HL-60 (cell line): ENCODE results near the gene METTL21A.
"Not testable (repeated sequence)": the region's sequence is repeated elsewhere in the genome, so short reads cannot be mapped to it uniquely, and the experiment has no call there.

Source experiments
- DNase-seq, 2 experiments: peaks; one replicate each; pipeline ENCODE4 v3.0.0-alpha.2; 2010 to 2020; ENCODE audit warnings: low read depth in 1 of 2, low spot score in 1 of 2
- H3K27ac ChIP-seq: fragments of 250-450 bp; sonication (Bioruptor Pico); replicated peaks from 2 replicates; pipeline ENCODE4 v1.5.1; 2020; ENCODE audit warnings: mild to moderate bottlenecking, moderate library complexity
- H3K27me3 ChIP-seq: fragments of 250-450 bp; sonication (Bioruptor Pico); 2 replicates; pipeline ENCODE4 v1.5.1; 2021; ENCODE audit warnings: mild to moderate bottlenecking, moderate library complexity; ENCODE audit not compliant: insufficient read depth, poor library complexity, severe bottlenecking
- H3K4me3 ChIP-seq: replicated peaks from 2 replicates; pipeline ENCODE4 v1.5.1; 2011; ENCODE audit warnings: mild to moderate bottlenecking, control low read depth, low read length; ENCODE audit not compliant: insufficient read depth
- GABPA ChIP-seq: IDR thresholded peaks from 2 replicates; pipeline ENCODE4 v1.6.1; 2012; ENCODE audit warnings: low read depth
- POLR2AphosphoS5 ChIP-seq: IDR thresholded peaks from 2 replicates; pipeline ENCODE4 v1.6.1; 2012; ENCODE audit warnings: low read depth
- SPI1 ChIP-seq: IDR thresholded peaks from 2 replicates; pipeline ENCODE4 v1.6.1; 2012; ENCODE audit warnings: low read depth, mild to moderate bottlenecking, borderline replicate concordance
- TF ChIP-seq, protein P1 (sequence below): IDR thresholded peaks from 2 replicates; pipeline ENCODE4 v1.6.1; 2012; ENCODE audit warnings: low read depth; ENCODE audit not compliant: insufficient replicate concordance
- TF ChIP-seq, protein P2 (sequence below): IDR thresholded peaks from one replicate; pipeline ENCODE4 v1.5.1; 2011; ENCODE audit warnings: low read length, control low read depth, inconsistent platforms; ENCODE audit not compliant: insufficient read depth

The METTL21A gene

DNA sequence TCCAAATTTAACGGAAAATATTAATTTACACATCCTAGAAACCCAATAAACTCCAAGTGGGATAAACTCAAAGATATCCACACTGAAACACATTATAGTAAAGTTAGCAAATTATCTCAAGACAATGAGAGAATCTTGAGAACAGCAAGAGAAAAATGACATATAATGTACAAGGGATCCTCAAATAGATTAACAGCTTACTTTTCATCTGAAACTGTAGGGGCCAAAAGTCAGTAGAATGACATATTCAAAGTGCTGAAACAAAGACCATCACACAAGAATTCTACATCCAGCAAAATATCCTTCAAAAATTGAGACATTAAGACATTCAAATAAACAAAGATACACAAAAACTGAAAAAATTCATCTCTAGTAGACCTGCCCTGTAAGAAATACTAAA lies 18.7 kb upstream of the METTL21A start:
- Histone ChIP-seq H3K4me3 (no peak overlapping the region), H3K27me3 (no peaks in the 10 kb centered on the region), H3K27ac (no peak overlapping the region)
- DNase-seq, result no peak
- no peak for TF ChIP-seq POLR2AphosphoS5
- no peak for TF ChIP-seq SPI1
- TF ChIP-seq, protein P1, sequence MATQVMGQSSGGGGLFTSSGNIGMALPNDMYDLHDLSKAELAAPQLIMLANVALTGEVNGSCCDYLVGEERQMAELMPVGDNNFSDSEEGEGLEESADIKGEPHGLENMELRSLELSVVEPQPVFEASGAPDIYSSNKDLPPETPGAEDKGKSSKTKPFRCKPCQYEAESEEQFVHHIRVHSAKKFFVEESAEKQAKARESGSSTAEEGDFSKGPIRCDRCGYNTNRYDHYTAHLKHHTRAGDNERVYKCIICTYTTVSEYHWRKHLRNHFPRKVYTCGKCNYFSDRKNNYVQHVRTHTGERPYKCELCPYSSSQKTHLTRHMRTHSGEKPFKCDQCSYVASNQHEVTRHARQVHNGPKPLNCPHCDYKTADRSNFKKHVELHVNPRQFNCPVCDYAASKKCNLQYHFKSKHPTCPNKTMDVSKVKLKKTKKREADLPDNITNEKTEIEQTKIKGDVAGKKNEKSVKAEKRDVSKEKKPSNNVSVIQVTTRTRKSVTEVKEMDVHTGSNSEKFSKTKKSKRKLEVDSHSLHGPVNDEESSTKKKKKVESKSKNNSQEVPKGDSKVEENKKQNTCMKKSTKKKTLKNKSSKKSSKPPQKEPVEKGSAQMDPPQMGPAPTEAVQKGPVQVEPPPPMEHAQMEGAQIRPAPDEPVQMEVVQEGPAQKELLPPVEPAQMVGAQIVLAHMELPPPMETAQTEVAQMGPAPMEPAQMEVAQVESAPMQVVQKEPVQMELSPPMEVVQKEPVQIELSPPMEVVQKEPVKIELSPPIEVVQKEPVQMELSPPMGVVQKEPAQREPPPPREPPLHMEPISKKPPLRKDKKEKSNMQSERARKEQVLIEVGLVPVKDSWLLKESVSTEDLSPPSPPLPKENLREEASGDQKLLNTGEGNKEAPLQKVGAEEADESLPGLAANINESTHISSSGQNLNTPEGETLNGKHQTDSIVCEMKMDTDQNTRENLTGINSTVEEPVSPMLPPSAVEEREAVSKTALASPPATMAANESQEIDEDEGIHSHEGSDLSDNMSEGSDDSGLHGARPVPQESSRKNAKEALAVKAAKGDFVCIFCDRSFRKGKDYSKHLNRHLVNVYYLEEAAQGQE, result no peak
- TF ChIP-seq, protein P2, sequence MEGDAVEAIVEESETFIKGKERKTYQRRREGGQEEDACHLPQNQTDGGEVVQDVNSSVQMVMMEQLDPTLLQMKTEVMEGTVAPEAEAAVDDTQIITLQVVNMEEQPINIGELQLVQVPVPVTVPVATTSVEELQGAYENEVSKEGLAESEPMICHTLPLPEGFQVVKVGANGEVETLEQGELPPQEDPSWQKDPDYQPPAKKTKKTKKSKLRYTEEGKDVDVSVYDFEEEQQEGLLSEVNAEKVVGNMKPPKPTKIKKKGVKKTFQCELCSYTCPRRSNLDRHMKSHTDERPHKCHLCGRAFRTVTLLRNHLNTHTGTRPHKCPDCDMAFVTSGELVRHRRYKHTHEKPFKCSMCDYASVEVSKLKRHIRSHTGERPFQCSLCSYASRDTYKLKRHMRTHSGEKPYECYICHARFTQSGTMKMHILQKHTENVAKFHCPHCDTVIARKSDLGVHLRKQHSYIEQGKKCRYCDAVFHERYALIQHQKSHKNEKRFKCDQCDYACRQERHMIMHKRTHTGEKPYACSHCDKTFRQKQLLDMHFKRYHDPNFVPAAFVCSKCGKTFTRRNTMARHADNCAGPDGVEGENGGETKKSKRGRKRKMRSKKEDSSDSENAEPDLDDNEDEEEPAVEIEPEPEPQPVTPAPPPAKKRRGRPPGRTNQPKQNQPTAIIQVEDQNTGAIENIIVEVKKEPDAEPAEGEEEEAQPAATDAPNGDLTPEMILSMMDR, result no peak
- TF ChIP-seq GABPA, result no peak

DNA sequence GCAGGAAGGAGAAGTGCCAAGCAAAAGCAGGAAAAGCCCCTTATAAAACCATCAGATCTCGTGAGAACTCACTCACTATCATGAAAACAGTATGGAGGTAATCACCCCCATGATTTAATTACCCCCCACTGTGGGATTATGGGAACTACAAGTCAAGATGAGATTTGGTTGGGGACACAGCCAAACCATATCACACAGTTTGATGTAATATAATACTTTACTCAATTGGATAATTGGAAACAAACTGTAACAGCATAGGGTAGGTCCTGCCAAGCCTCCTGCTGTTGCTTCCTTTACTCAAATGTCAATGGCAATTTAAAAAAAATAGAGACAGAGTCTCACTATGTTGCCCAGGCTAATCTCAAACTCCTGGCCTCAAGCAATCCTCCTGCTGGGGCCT lies 15.5 kb upstream of the METTL21A start:
- H3K27ac ChIP-seq, result no peak overlapping the region
- no peaks in the 10 kb centered on the region for H3K27me3 ChIP-seq
- no peak for DNase-seq
- TF ChIP-seq POLR2AphosphoS5, result no peak
- H3K4me3 ChIP-seq, result no peak overlapping the region

DNA sequence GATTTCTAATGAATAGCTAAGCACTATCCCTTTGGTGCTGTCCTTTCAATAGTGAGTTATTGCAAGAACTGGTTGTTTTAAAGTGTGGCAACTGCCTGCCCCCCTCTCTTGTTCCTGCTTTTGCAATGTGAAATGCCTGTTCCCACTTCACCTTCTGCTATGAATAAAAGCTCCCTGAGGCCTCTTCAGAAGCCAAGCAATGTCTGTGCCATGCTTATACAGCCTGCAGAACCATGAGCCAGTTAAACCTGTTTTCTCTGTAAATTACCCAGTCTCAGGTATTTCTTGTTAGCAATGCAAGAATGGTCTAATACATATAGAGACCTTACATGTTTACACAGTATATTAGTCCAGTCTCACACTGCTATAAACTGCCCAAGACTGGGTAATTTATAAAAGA lies 15.0 kb upstream of the METTL21A start:
- no peaks in the 10 kb centered on the region for H3K27me3 ChIP-seq
- H3K4me3 ChIP-seq, result no peak overlapping the region
- DNase-seq, result no peak
- H3K27ac ChIP-seq, result no peak overlapping the region
- TF ChIP-seq GABPA, result no peak
- TF ChIP-seq, protein P1, result no peak
- no peak for TF ChIP-seq SPI1
- TF ChIP-seq, protein P2, result no peak
- no peak for TF ChIP-seq POLR2AphosphoS5

DNA sequence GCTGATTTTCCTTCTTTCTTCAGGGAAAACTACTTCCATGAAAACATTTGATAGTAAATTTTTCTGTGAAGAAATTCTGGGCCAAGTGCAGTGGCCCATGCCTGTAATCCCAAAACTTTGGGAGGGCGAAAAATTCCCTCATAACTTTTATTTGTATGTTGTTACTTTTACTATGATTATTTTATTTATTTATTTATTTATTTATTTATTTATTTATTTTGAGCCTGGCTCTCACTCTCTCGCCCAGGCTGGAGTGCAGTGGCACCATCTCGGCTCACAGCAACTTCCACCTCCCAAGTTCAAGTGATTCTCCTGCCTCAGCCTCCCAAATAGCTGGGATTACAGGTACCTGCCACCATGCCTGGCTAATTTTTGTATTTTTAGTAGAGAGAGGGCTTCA lies 14.1 kb upstream of the METTL21A start:
- not testable (repeated sequence) for DNase-seq, H3K27me3 ChIP-seq, H3K27ac ChIP-seq, H3K4me3 ChIP-seq

DNA sequence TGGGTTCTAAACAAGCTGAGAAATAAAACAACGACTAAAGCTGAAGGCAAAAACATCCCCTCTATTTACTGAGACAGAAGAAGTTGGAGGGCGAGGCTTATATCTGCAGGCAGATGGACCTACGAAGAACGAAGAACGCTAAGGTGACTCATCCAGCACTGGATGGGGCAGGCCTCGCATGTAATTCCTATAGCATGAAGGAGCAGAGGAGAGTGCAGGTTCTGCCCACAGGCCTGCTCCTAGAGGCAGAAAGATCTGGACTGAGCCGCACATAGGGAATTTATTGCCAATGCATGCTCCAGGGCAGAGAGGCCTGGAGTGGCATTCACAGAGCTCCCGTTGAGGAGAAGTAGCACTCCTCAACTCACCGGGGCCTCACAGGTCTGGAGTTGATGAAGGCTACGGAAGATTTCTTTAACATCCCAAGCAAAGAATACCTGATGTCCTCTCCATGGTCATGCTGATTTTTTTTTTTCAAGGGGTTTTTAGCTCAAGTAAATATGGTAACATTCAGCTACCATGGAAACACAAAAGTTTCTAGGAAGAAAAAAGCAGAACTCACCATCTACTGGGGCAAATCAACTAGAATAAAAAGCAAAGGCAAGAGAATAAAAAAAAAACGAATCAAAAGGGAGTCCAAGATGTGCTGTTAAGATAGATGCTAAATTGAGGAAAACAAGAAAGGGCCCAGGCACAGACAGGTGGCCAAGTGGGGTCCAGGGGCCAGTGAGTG lies 10.4 kb upstream of the METTL21A start:
- DNase-seq, result no peak
- Histone ChIP-seq H3K27me3 (no peaks in the 10 kb centered on the region), H3K27ac (peak overlapping the region; percentile 26; the same call in 1 of the 2 replicates), H3K4me3 (no peak overlapping the region)
- peak; percentile 61; the same call in 1 of the 2 replicates for TF ChIP-seq SPI1
- no peak for TF ChIP-seq GABPA
